Renal cortical epithelial cell (primary cell): ENCODE results near the gene LRRC52. TPM values are rescaled to one million over a fixed set of nuclear protein-coding genes. Genes with fewer than 3 reads are reported as not detected.
A peak's percentile ranks its signal among the peaks of the same experiment; 100 is the strongest.
"Not testable (repeated sequence)": the region's sequence is repeated elsewhere in the genome, so short reads cannot be mapped to it uniquely, and the experiment has no call there.

Source experiments
- DNase-seq: peaks from one replicate; pipeline ENCODE4 v3.0.0-alpha.2; 2011; ENCODE audit warnings: low read depth
- total RNA-seq: library from RNA; depleted of rRNA; stranded (reverse); fragments of >200 nt; gene quantifications from 2 replicates; pipeline ENCODE4 v1.2.3, GENCODE V29; 2014

Gene LRRC52
- total RNA-seq, 1 donor from 2014 or later = not detected

DNA sequence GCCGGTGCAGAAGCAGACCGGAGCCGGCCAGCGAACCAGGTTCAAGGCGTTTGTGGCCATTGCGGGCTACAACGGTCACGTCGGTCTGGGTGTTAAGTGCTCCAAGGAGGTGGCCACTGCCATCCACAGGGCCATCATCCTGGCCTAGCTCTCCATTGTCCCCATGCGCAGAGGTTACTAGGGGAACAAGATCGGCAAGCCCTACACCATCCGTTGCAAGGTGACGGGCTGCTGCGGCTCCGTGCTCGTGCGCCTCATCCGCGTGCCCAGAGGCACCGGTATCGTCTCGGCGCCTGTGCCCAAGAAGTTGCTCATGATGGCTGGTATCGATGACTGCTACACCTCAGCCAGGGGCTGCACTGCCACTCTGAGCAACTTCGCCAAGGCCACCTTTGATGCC is 38.1 kb downstream of the LRRC52 start:
- no peak for DNase-seq

GRCh38 chr1:165586398-165586797 is 42.6 kb downstream of the LRRC52 start:
- DNase-seq = no peak

- not testable (repeated sequence) for DNase-seq
Measured at GRCh38 chr1:165591391-165591790, 47.6 kb downstream of the LRRC52 start.

DNA sequence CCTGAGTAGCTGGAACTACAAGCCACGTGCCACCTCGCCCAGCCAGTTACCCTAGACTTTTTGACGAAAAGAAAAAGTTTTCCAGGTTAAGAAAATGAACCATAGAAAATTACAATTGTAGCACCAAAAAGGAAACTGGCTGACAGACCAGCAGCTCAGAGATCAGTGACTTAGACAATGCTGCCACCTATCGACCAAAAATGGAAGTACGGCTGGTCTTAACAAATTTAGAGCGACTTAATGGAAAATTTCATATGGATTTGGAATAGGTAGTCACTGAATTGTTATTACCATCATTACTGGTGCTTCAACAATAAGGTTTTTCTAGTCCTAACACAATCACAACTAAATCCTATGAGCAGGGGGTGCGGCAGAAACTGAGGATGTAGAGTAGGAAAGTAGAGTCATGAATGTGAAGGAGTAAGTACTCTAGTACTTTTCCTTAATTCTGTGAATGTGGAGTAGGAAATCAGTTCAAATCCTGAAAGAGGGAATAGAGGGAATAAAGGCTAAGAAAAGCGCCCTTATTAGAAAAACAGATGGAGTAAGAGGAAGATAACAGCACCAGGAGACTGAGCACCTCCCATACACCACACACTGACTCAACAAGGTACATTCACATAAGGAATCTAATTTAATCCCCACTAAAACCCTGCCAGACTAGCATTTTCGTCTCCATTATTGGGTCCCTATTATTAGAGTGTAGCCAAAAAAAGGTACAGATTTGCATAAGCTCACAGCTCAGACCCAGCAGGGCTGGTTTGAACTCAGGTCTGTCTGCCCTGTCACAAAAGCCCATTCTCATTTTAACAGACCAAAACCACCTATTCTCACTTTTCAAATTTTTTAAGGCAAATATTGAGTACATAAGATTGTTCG is 49.4 kb downstream of the LRRC52 start:
- DNase-seq = peak; percentile 71

DNA sequence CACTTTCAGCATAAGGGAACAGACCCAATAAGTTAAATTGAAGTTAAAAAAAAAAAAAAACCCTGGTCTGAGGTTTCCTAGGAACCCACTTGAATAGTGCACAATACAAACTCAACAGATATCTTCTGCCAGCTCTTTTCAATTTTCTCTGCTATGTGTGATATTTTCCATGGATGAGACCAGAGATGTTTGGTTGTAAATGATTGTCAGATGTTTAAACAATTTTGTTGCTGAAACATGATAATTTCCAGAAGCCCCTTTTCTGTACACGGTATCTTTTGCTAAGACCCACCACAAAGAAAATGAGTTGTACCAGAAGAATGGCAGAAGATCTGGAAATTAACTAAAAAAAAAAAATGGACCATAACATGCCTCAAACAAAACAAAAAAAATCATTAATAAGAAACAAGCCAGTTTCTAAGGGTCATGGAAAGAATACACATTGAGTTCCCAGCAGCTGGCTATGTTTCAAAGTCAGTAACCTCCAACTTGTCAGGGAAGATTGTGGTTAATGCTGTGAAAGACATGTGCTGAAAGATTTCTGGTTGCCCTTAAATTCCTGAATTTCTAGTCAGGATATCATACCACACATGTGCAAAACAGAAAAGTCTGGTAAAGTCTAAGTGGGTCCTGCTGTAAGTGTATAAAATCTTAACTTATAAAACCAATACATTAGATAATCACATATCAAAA is 51.6 kb downstream of the LRRC52 start:
- peak; percentile 63 for DNase-seq

DNA sequence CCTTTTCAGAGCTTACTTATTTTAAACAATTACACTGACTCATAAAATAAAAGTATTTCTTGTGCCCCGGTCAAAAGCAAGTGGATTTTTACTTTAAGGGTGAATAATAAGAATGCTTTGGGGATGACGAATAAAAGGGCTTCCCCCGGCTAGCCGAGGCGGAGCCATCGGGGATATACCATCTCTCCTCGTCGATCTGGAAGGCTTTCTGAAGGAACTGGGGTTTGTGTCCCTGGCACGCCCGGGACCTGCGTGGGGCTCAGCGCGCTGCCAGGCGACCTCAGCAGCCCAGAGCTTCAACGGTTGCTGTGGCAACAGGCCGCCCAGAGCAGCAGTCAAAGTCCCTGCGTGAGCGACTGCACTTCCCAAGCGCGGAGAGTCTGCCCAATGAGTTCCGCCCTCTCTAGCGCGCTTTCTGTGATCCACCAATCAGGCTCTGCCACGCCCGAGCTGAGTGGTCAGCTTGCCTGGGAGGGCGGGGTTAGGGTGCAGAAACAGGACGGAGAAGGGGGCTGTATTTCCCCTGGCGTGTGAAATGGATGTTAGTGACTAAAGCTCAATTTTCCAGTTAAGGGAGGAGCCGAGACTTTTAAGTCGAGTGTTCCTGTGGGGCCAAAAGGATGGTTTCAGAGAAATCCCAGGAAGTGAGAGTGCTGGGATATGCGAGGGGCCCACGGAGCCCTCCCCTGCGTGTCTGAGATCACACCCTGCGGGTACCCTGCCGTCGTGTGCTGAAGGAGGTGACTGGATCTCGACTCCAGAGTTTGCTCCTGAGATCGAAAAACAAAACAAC is 54.3 kb downstream of the LRRC52 start:
- DNase-seq = peak; percentile 97

GRCh38 chr1:165598676-165599059 is 54.9 kb downstream of the LRRC52 start:
- DNase-seq = peak; percentile 34

- no peak for DNase-seq
Measured at GRCh38 chr1:165600793-165601192, 57.0 kb downstream of the LRRC52 start.

DNA sequence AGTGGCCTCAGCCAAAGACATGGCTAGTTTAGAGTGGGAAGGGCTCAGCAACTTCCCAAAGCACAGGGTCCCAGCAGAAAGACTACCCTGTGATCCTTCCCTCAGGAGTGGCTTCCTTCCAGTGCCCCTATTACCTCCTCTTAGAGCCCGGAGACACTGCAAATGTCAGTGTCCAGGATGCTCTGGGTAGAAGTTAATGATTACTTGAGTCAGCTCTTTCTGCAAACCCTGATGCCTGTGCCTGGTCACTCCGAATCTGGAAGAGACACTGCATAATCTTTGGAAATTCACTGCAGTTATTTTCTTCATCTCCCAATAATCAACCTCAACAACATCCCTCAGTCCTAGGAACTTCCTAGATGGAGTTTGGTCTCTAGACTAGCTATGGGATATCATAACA is 60.0 kb downstream of the LRRC52 start:
- DNase-seq = peak; percentile 15

DNA sequence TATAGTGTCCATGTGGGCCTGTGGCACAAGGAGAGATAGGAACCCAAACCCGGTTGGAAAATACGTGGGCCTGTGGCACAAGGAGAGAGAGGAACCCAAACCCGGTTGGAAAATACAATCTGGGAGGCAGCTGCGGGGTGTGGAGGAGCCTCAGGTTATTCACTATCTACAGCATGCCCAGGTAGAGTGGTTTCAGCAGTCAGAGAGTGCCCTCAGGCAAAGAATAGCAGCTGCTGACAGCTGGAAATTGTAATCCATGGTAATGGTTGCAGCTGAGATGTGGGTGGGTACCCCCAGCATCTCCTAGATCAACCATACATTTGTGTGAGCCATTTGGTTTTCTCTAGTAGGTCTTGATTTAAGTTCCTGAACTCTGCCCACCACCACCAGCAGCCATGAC is 61.4 kb downstream of the LRRC52 start:
- no peak for DNase-seq

GRCh38 chr1:165606676-165607075 is 62.9 kb downstream of the LRRC52 start:
- DNase-seq = peak; percentile 79

- no peak for DNase-seq
Measured at GRCh38 chr1:165610866-165611265, 67.1 kb downstream of the LRRC52 start.

DNA sequence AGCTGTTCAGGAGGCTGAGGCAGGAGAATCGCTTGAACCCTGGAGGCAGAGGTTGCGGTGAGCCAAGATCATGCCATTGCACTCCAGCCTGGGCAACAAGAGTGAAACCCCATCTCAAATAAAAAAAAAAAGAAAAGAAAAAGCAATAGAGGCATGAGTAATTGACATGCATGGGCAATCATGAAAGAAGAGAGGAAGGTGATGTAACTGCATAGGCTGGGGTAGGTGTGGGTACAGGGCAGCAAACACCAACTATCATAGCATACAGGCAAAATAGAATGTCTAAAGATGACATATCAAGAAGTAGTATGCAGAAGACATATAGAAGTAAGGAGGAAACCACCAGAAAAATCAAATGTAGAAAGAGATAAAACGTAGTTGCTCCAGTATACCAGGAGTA is 68.3 kb downstream of the LRRC52 start:
- peak; percentile 87 for DNase-seq

Other genes starting within 250 kb of the LRRC52 start
- not detected in 2 replicates for gene LMX1A, start 187.3 kb upstream of the LRRC52 start, total RNA-seq
- gene RXRG, start 98.9 kb upstream of the LRRC52 start, total RNA-seq = not detected in 2 replicates
- gene MGST3, start 87.2 kb downstream of the LRRC52 start, total RNA-seq = 116 and 173 TPM in 2 replicates
- gene ALDH9A1, start 154.6 kb downstream of the LRRC52 start, total RNA-seq = 111 and 160 TPM in 2 replicates
- 104 and 117 TPM in 2 replicates for gene TMCO1, start 224.9 kb downstream of the LRRC52 start, total RNA-seq